Heart left ventricle (tissue), 16 donors: ENCODE data around the gene LMF2. TPM values are rescaled to one million over a fixed set of nuclear protein-coding genes. Genes with fewer than 3 reads are reported as not detected.

Experiments
- ATAC-seq, 4 donors: fragments of 200-7000 bp; cut with Tn5 transposase; one replicate each; pipeline ENCODE4 v1.9.1; 2020 to 2022; ENCODE audit warnings: moderate library complexity in 4 of 4, mild to moderate bottlenecking in 3 of 4, moderate number of reproducible peaks in 1 of 4
- DNase-seq, 5 donors: peaks; one replicate each; pipeline ENCODE4 v3.0.0-alpha.2; 2020
- H3K27ac ChIP-seq, 12 donors: fragments of 200-600 bp; sonication (generic) in 4 of 12; one replicate each; pipeline versions ENCODE4 v1.5.0 to v1.8.0; 2016 to 2022; ENCODE audit warnings: mild to moderate bottlenecking in 2 of 12
- H3K27me3 ChIP-seq, 9 donors: fragments of 200-600 bp; sonication (generic) in 2 of 9; one replicate each; pipeline versions ENCODE4 v1.5.1 to v1.8.0; 2016 to 2022; ENCODE audit warnings: mild to moderate bottlenecking in 3 of 9
- H3K36me3 ChIP-seq, 9 donors: fragments of 200-600 bp; sonication (generic) in 2 of 9; one replicate each; pipeline versions ENCODE4 v1.5.0 to v1.8.0; 2018 to 2022; ENCODE audit warnings: mild to moderate bottlenecking in 2 of 9
- H3K4me1 ChIP-seq, 12 donors: fragments of 200-600 bp; sonication (generic) in 4 of 12; one replicate each; pipeline versions ENCODE4 v1.5.0 to v1.8.0; 2016 to 2022; ENCODE audit warnings: mild to moderate bottlenecking in 3 of 12
- H3K4me3 ChIP-seq, 12 donors: fragments of 200-600 bp; sonication (generic) in 4 of 12; one replicate each; pipeline versions ENCODE4 v1.5.0 to v1.8.0; 2017 to 2022; ENCODE audit warnings: mild to moderate bottlenecking in 9 of 12, moderate library complexity in 4 of 12
- H3K9me3 ChIP-seq, 12 donors: fragments of 200-600 bp; sonication (generic) in 4 of 12; one replicate each; pipeline versions ENCODE4 v1.5.0 to v1.8.0; 2016 to 2022; ENCODE audit warnings: mild to moderate bottlenecking in 1 of 12
- CTCF ChIP-seq, 12 donors: fragments of 200-600 bp; sonication (generic) in 4 of 12; IDR thresholded peaks; one replicate each; pipeline versions ENCODE4 v1.5.0 to v1.8.0; 2018 to 2022; ENCODE audit warnings: antibody characterized with exemption in 12 of 12, mild to moderate bottlenecking in 5 of 12
- POLR2A ChIP-seq, 2 donors: fragments of 450-650 bp; IDR thresholded peaks; one replicate each; pipeline ENCODE4 v1.6.1; 2017; ENCODE audit warnings: antibody characterized with exemption in 2 of 2, mild to moderate bottlenecking in 2 of 2, moderate library complexity in 2 of 2
- WGBS, 4 donors: extraction: QIAGEN DNeasy Blood & Tissue Kit in 2 of 4; methylation state at CpG; one replicate each; pipeline versions ENCODE4 v1.1.5 to v1.1.7; 2013 to 2018; 5-methylcytosine and 5-hydroxymethylcytosine counted together
- intact Hi-C, 10 donors: fragments of 100-400 bp; cut with DNase I; formaldehyde crosslinking; loops; one replicate each; pipeline versions ENCODE4 v1.11.1 to v1.14.2; 2022
- polyA plus RNA-seq, 2 donors: library from polyadenylated mRNA; stranded (reverse); fragments of 200-250 nt; gene quantifications; one replicate each; pipeline ENCODE4 v1.2.3, GENCODE V29; 2013
- total RNA-seq, 9 donors: library from RNA; depleted of rRNA in 2 of 9; stranded (reverse); fragments of >200 nt in 2 of 9; fragmentation: NEBNext Ultra II Directional in 3 of 9; extraction: Animal tissue kit (Norgen Biotek cat#: 25700) in 3 of 9; gene quantifications; one replicate each; pipeline versions ENCODE4 v1.1.0 to v1.2.4, GENCODE V29; 2016 to 2023
- donor health status: ischemic (EF 13 %, LVEDD 7.1; RV severe dilation, severe dysfunction).
- donor health status: healthy with polysubstance abuse.
- donor health status: DM: no; HTN: yes; CAD: no.
- donor health status: DM: no; HTN: no; CAD: no.
- donor health status: ischemic (EF 25% LVEDD 6.9; RV normal size, moderate dysfunction).
- donor health status: ischemic (EF 25% LVEDD 5.7; RV mildly dilated, moderate dysfunction).
- donor health status: healthy.
- donor health status: DM: yes; HTN: yes; CAD: no.
- donor health status: ischemic (EF 35%, LVEDD 5.7; RV mildly dilated, moderate dysfunction).
- donor health status: nonischemic (EF 11% LVEDD 7.7; RV severe dilation, severe dysfunction).
- donor health status: DM: yes; HTN: yes; CAD: no.
- donor health status: PGD.
- donor health status: ischemic (EF 29% LVEDD 5.4; RV normal size, mild dysfunction).
- donor health status: nonischemic (EF 23%, LVEDD 6.1; RV moderate dilation, normal function).

Gene LMF2
- total and polyA plus RNA-seq, 11 donors: 20.9 to 46.5 (median 32.1) TPM

GRCh38 chr22:50531962-50532674, 24.6 kb upstream of the LMF2 start:
- intact Hi-C loops: no loop called here
- ATAC-seq: peak; percentile 57 to 75 (median 66)
- H3K36me3 ChIP-seq: peaks cover 0 to 17% (median 0%) of the 10 kb centered on the region in 9 donors
- no peaks in the 10 kb centered on the region for H3K9me3 ChIP-seq
- H3K4me3 ChIP-seq: peak overlapping the region; percentile 45 to 89 (median 72)
- peak in 1 of 2 donors; percentile 35 for TF ChIP-seq POLR2A (IDR thresholded peaks at IDR 0.05)
- TF ChIP-seq CTCF (IDR thresholded peaks at IDR 0.05): no peak
- 2 to 9% (median 6%) methylated on average over 21 to 56 of the region's 56 CpGs for WGBS, 4 donors
- DNase-seq: peak; percentile 87 to 90 (median 89)
- peaks cover 0 to 61% (median 6%) of the 10 kb centered on the region in 9 donors for H3K27me3 ChIP-seq
- H3K27ac ChIP-seq: peak overlapping the region; percentile 78 to 98 (median 94)
- H3K4me1 ChIP-seq: peaks cover 0 to 72% (median 22%) of the 10 kb centered on the region in 12 donors

GRCh38 chr22:50531546-50531961, 24.1 kb upstream of the LMF2 start:
- Histone ChIP-seq H3K27ac (peak overlapping the region; percentile 78 to 98 (median 94)), H3K36me3 (peaks cover 0 to 17% (median 0%) of the 10 kb centered on the region in 9 donors), H3K4me1 (peaks cover 0 to 72% (median 26%) of the 10 kb centered on the region in 12 donors), H3K27me3 (peaks cover 0 to 61% (median 6%) of the 10 kb centered on the region in 9 donors), H3K9me3 (no peaks in the 10 kb centered on the region), H3K4me3 (peak overlapping the region; percentile 45 to 89 (median 72))
- ATAC-seq: peak in 3 of 4 donors; percentile 6 to 29 (median 14)
- peak in 4 of 5 donors; percentile 66 to 86 (median 74) for DNase-seq
- intact Hi-C loops: no loop called here
- WGBS, 4 donors: 0 to 2% (median 1%) methylated on average over 16 to 44 of the region's 44 CpGs
- TF ChIP-seq CTCF (IDR thresholded peaks at IDR 0.05) (no peak), POLR2A (IDR thresholded peaks at IDR 0.05) (no peak)

- Histone ChIP-seq H3K4me3 (peak overlapping the region; percentile 48 to 89 (median 72)), H3K4me1 (peaks cover 0 to 72% (median 31%) of the 10 kb centered on the region in 12 donors), H3K9me3 (no peaks in the 10 kb centered on the region), H3K27ac (peak overlapping the region; percentile 78 to 98 (median 94)), H3K27me3 (peaks cover 0 to 61% (median 6%) of the 10 kb centered on the region in 9 donors), H3K36me3 (peaks cover 0 to 17% (median 0%) of the 10 kb centered on the region in 9 donors)
- TF ChIP-seq CTCF (IDR thresholded peaks at IDR 0.05): no peak
- peak in 1 of 2 donors; percentile 55 for TF ChIP-seq POLR2A (IDR thresholded peaks at IDR 0.05)
- peak; percentile 35 to 58 (median 50) for ATAC-seq
- intact Hi-C loops: no loop called here
- peak; percentile 84 to 94 (median 90) for DNase-seq
- 3 to 6% (median 4%) methylated on average over 30 to 53 of the region's 53 CpGs for WGBS, 4 donors
Observed at GRCh38 chr22:50530877-50531545, 23.5 kb upstream of the LMF2 start.

GRCh38 chr22:50530580-50530876, 23.0 kb upstream of the LMF2 start:
- WGBS, 4 donors: 0 to 4% (median 1%) methylated on average over 2 to 21 of the region's 21 CpGs
- peaks cover 0 to 68% (median 31%) of the 10 kb centered on the region in 12 donors for H3K4me1 ChIP-seq
- no peaks in the 10 kb centered on the region for H3K9me3 ChIP-seq
- H3K27me3 ChIP-seq: peaks cover 0 to 59% (median 6%) of the 10 kb centered on the region in 9 donors
- H3K4me3 ChIP-seq: peak overlapping the region; percentile 48 to 89 (median 72)
- ATAC-seq (no peak), DNase-seq (no peak)
- H3K27ac ChIP-seq: peak overlapping the region; percentile 78 to 98 (median 94)
- intact Hi-C loops: no loop called here
- TF ChIP-seq POLR2A (IDR thresholded peaks at IDR 0.05): no peak
- TF ChIP-seq CTCF (IDR thresholded peaks at IDR 0.05): no peak
- peaks cover 0 to 17% (median 0%) of the 10 kb centered on the region in 9 donors for H3K36me3 ChIP-seq
